Measurements from ENCODE around the gene TP53INP2.

GRCh38 chr20:34720266-34720665, 16.1 kb downstream of the TP53INP2 start:
- no peak for TF ChIP-seq POLR2A (IDR thresholded peaks at IDR 0.05)
- TF ChIP-seq CTCF (IDR thresholded peaks at IDR 0.05): no peak

All from uterus (tissue), 2 donors.